ENCODE data around the gene CTNNA3. TPM values are rescaled to one million over a fixed set of nuclear protein-coding genes. Genes with fewer than 3 reads are reported as not detected.
"Not testable (repeated sequence)": the region's sequence is repeated elsewhere in the genome, so short reads cannot be mapped to it uniquely, and the experiment has no call there.

The CTNNA3 gene
- total RNA-seq, 1 experiment from 2014 or later, result not detected

GRCh38 chr10:67518756-67519155 lies 177.2 kb downstream of the CTNNA3 start:
- DNase-seq (ENCODE audit: low read depth), result no peak

- no peak for DNase-seq (ENCODE audit: low read depth)
These were observed 178.0 kb downstream of the CTNNA3 start for GRCh38 chr10:67518043-67518442.

- no peak for DNase-seq (ENCODE audit: low read depth)
These were observed 189.3 kb downstream of the CTNNA3 start for GRCh38 chr10:67506757-67507091.

GRCh38 chr10:67506083-67506756 lies 189.8 kb downstream of the CTNNA3 start:
- DNase-seq (ENCODE audit: low read depth), result no peak

- no peak for DNase-seq (ENCODE audit: low read depth)
These were observed 203.5 kb downstream of the CTNNA3 start for GRCh38 chr10:67492317-67493019.

- DNase-seq (ENCODE audit: low read depth), result no peak
These were observed 207.9 kb downstream of the CTNNA3 start for GRCh38 chr10:67487906-67488619.

- DNase-seq (ENCODE audit: low read depth), result no peak
These were observed 208.8 kb downstream of the CTNNA3 start for GRCh38 chr10:67487199-67487598.

- no peak for DNase-seq (ENCODE audit: low read depth)
These were observed 218.1 kb downstream of the CTNNA3 start for GRCh38 chr10:67477868-67478267.

- no peak for DNase-seq (ENCODE audit: low read depth)
These were observed 219.8 kb downstream of the CTNNA3 start for GRCh38 chr10:67476201-67476600.

GRCh38 chr10:67473850-67474633 lies 222.0 kb downstream of the CTNNA3 start:
- no peak for DNase-seq (ENCODE audit: low read depth)

GRCh38 chr10:67471022-67471421 lies 225.0 kb downstream of the CTNNA3 start:
- no peak for DNase-seq (ENCODE audit: low read depth)

- no peak for DNase-seq (ENCODE audit: low read depth)
These were observed 231.7 kb downstream of the CTNNA3 start for GRCh38 chr10:67464278-67464677.

- DNase-seq (ENCODE audit: low read depth), result no peak
These were observed 243.1 kb downstream of the CTNNA3 start for GRCh38 chr10:67452892-67453291.

GRCh38 chr10:67438605-67439304 lies 257.2 kb downstream of the CTNNA3 start:
- DNase-seq (ENCODE audit: low read depth), result no peak

- no peak for DNase-seq (ENCODE audit: low read depth)
These were observed 262.7 kb downstream of the CTNNA3 start for GRCh38 chr10:67433276-67433675.

- DNase-seq (ENCODE audit: low read depth), result no peak
These were observed 293.4 kb downstream of the CTNNA3 start for GRCh38 chr10:67402620-67403019.

GRCh38 chr10:67401711-67402110 lies 294.3 kb downstream of the CTNNA3 start:
- DNase-seq (ENCODE audit: low read depth), result no peak

- not testable (repeated sequence) for DNase-seq (ENCODE audit: low read depth)
These were observed 309.0 kb downstream of the CTNNA3 start for GRCh38 chr10:67386841-67387533.

GRCh38 chr10:67386260-67386659 lies 309.7 kb downstream of the CTNNA3 start:
- DNase-seq (ENCODE audit: low read depth), result no peak

GRCh38 chr10:67385566-67385965 lies 310.4 kb downstream of the CTNNA3 start:
- DNase-seq (ENCODE audit: low read depth), result no peak
